Measurements from ENCODE around the gene SP8.

Gene SP8

GRCh38 chr7:20794676-20795075, 8.0 kb upstream of the SP8 start:
- no peak for DNase-seq (ENCODE audit: low read depth)

GRCh38 chr7:20793694-20794394, 7.2 kb upstream of the SP8 start:
- DNase-seq (ENCODE audit: low read depth): no peak

- no peak for DNase-seq (ENCODE audit: low read depth)
Measured at GRCh38 chr7:20793248-20793647, 6.6 kb upstream of the SP8 start.

GRCh38 chr7:20791538-20792434, 5.1 kb upstream of the SP8 start:
- DNase-seq (ENCODE audit: low read depth): no peak

GRCh38 chr7:20790375-20790774, 3.7 kb upstream of the SP8 start:
- DNase-seq (ENCODE audit: low read depth): no peak

GRCh38 chr7:20788420-20788990, 1.8 kb upstream of the SP8 start:
- DNase-seq (ENCODE audit: low read depth): no peak

GRCh38 chr7:20787660-20788419, 1.2 kb upstream of the SP8 start:
- no peak for DNase-seq (ENCODE audit: low read depth)

GRCh38 chr7:20786421-20786778, 286 bp downstream of the SP8 start:
- no peak for DNase-seq (ENCODE audit: low read depth)

- DNase-seq (ENCODE audit: low read depth): no peak
Measured at GRCh38 chr7:20786049-20786412, 655 bp downstream of the SP8 start.

GRCh38 chr7:20785157-20786048, 1.3 kb downstream of the SP8 start:
- no peak for DNase-seq (ENCODE audit: low read depth)

- no peak for DNase-seq (ENCODE audit: low read depth)
Measured at GRCh38 chr7:20784388-20785156, 2.1 kb downstream of the SP8 start.

GRCh38 chr7:20783700-20784387, 2.8 kb downstream of the SP8 start:
- no peak for DNase-seq (ENCODE audit: low read depth)

GRCh38 chr7:20783125-20783699, 3.5 kb downstream of the SP8 start:
- DNase-seq (ENCODE audit: low read depth): no peak

- no peak for DNase-seq (ENCODE audit: low read depth)
Measured at GRCh38 chr7:20779041-20779440, 7.6 kb downstream of the SP8 start.

GRCh38 chr7:20778063-20778721, 8.5 kb downstream of the SP8 start:
- no peak for DNase-seq (ENCODE audit: low read depth)

GRCh38 chr7:20777377-20778062, 9.2 kb downstream of the SP8 start:
- DNase-seq (ENCODE audit: low read depth): no peak

- DNase-seq (ENCODE audit: low read depth): no peak
Measured at GRCh38 chr7:20776942-20777341, 9.7 kb downstream of the SP8 start.

GRCh38 chr7:20776214-20776911, 10.3 kb downstream of the SP8 start:
- no peak for DNase-seq (ENCODE audit: low read depth)

Measured in activated T-cell treated with anti-CD3 and anti-CD28 coated beads for 1 hour (primary cell).